ENCODE results near the gene DDR2. TPM values are rescaled to one million over a fixed set of nuclear protein-coding genes. Genes with fewer than 3 reads are reported as not detected.

Gene DDR2
- total RNA-seq, 1 experiment from 2014 or later = 0.77 TPM

DNA sequence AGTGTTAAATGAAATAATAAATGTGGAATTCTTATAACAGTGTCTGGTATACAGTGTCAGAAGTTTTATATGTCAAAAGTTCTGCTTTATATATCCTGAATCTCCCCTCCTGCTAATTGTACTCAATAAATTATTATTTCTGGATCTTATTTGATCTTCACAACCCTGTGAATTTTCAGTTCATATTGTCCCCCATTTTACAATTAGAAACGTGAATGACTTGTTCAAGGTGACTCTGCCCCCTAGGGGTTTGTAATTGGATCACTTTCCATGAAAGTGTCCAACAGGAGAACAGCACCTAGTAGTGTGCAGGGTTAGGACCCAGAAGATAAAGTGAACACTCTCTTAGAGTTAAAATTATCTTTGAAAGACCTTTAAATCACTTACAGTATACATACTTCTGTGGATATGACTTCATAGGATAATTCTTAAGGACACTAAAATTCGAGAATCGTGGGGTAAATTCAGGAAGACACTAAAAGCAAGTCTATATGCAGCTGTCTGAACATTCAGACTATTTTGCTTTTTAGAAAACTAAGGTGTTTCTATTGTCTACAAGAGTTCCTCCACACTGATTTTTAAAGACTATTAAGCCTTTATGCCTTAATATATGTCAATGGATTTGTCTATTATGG lies 4.5 kb upstream of the DDR2 start:
- no peak overlapping the region for H3K9ac ChIP-seq (ENCODE audit: low read length)
- POLR2A ChIA-PET (ENCODE audit: unreplicated experiment) = no interaction called here
- H2AFZ ChIP-seq (ENCODE audit: low read length) = peak overlapping the region; percentile 16; the same call in 1 of the 2 replicates
- H3K4me1 ChIP-seq (ENCODE audit: insufficient read depth, low read length) = no peaks in the 10 kb centered on the region
- H3K9me3 ChIP-seq (ENCODE audit: low read length) = no peaks in the 10 kb centered on the region
- H3F3A ChIP-seq (ENCODE audit: low read length, unreplicated experiment) = no peaks in the 10 kb centered on the region
- no peak overlapping the region for H3K4me3 ChIP-seq (ENCODE audit: low read length)
- no peaks in the 10 kb centered on the region for H3K9me2 ChIP-seq (replicated peaks; ENCODE audit: low read length)
- no peaks in the 10 kb centered on the region for H3K36me3 ChIP-seq (ENCODE audit: low read depth, low read length)
- peak; percentile 75 for ATAC-seq
- no TSS peak for BruUV-seq (replicated peaks)
- TF ChIP-seq, protein P1, sequence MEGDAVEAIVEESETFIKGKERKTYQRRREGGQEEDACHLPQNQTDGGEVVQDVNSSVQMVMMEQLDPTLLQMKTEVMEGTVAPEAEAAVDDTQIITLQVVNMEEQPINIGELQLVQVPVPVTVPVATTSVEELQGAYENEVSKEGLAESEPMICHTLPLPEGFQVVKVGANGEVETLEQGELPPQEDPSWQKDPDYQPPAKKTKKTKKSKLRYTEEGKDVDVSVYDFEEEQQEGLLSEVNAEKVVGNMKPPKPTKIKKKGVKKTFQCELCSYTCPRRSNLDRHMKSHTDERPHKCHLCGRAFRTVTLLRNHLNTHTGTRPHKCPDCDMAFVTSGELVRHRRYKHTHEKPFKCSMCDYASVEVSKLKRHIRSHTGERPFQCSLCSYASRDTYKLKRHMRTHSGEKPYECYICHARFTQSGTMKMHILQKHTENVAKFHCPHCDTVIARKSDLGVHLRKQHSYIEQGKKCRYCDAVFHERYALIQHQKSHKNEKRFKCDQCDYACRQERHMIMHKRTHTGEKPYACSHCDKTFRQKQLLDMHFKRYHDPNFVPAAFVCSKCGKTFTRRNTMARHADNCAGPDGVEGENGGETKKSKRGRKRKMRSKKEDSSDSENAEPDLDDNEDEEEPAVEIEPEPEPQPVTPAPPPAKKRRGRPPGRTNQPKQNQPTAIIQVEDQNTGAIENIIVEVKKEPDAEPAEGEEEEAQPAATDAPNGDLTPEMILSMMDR (conservative IDR thresholded peaks at IDR 0.05; ENCODE audit: low read depth, low read length) = peak; percentile 92
- TF ChIP-seq EZH2phosphoT487 (IDR thresholded peaks at IDR 0.05; ENCODE audit: borderline replicate concordance, low read length) = no peak
- H3K27me3 ChIP-seq (ENCODE audit: low read length) = no peaks in the 10 kb centered on the region
- intact Hi-C loops (cut with micrococcal nuclease) = loop anchor here (5.0 to 10.0 kb wide), 2 partner anchors 65 to 233 kb away; no protein-coding TSS in a partner anchor
- H3K79me2 ChIP-seq (ENCODE audit: low read length) = no peaks in the 10 kb centered on the region
- CTCF ChIA-PET = interaction anchor here (1.3 kb wide), 1 partner anchor 15 kb away, joined by 3 read pairs; no protein-coding TSS in a partner anchor
- no peaks in the 10 kb centered on the region for H4K20me1 ChIP-seq (ENCODE audit: low read length)
- H3K4me2 ChIP-seq (ENCODE audit: low read length) = no peak overlapping the region
- no peak overlapping the region for H3K27ac ChIP-seq (ENCODE audit: low read length)
- peak; percentile 70 for DNase-seq

- ATAC-seq (no peak), DNase-seq (no peak)
- Histone ChIP-seq H3K27me3 (ENCODE audit: low read length) (no peaks in the 10 kb centered on the region), H3K36me3 (ENCODE audit: low read depth, low read length) (no peaks in the 10 kb centered on the region), H3F3A (ENCODE audit: low read length, unreplicated experiment) (no peaks in the 10 kb centered on the region), H2AFZ (ENCODE audit: low read length) (no peak overlapping the region), H3K4me2 (ENCODE audit: low read length) (no peak overlapping the region), H3K4me1 (ENCODE audit: insufficient read depth, low read length) (no peaks in the 10 kb centered on the region), H3K9ac (ENCODE audit: low read length) (no peak overlapping the region), H3K79me2 (ENCODE audit: low read length) (no peaks in the 10 kb centered on the region), H3K27ac (ENCODE audit: low read length) (no peak overlapping the region), H3K9me2 (replicated peaks; ENCODE audit: low read length) (no peaks in the 10 kb centered on the region), H4K20me1 (ENCODE audit: low read length) (no peaks in the 10 kb centered on the region), H3K4me3 (ENCODE audit: low read length) (no peak overlapping the region), H3K9me3 (ENCODE audit: low read length) (no peaks in the 10 kb centered on the region)
- ChIA-PET CTCF (interaction anchor here (1.3 kb wide), 1 partner anchor 16 kb away, joined by 3 read pairs; no protein-coding TSS in a partner anchor), POLR2A (ENCODE audit: unreplicated experiment) (interaction anchor here (0.6 kb wide), 1 partner anchor 10 kb away, joined by 5 read pairs; no protein-coding TSS in a partner anchor)
- intact Hi-C loops (cut with micrococcal nuclease) = loop anchor here (5.0 to 10.0 kb wide), 2 partner anchors 63 to 234 kb away; no protein-coding TSS in a partner anchor
- TF ChIP-seq, protein P1 (conservative IDR thresholded peaks at IDR 0.05; ENCODE audit: low read depth, low read length) = no peak
- no peak for TF ChIP-seq EZH2 (IDR thresholded peaks at IDR 0.05; ENCODE audit: low read length, unreplicated experiment)
- no peak for TF ChIP-seq EZH2phosphoT487 (IDR thresholded peaks at IDR 0.05; ENCODE audit: borderline replicate concordance, low read length)
- BruUV-seq (replicated peaks) = no TSS peak
Measured at GRCh38 chr1:162629077-162629627, 3.1 kb upstream of the DDR2 start.

GRCh38 chr1:162629651-162630050 lies 2.6 kb upstream of the DDR2 start:
- Histone ChIP-seq H3K4me2 (ENCODE audit: low read length) (no peak overlapping the region), H3K27me3 (ENCODE audit: low read length) (no peaks in the 10 kb centered on the region), H3K9ac (ENCODE audit: low read length) (no peak overlapping the region), H3K79me2 (ENCODE audit: low read length) (no peaks in the 10 kb centered on the region), H2AFZ (ENCODE audit: low read length) (no peak overlapping the region), H3F3A (ENCODE audit: low read length, unreplicated experiment) (no peaks in the 10 kb centered on the region), H4K20me1 (ENCODE audit: low read length) (no peaks in the 10 kb centered on the region), H3K9me2 (replicated peaks; ENCODE audit: low read length) (no peaks in the 10 kb centered on the region), H3K4me3 (ENCODE audit: low read length) (no peak overlapping the region), H3K4me1 (ENCODE audit: insufficient read depth, low read length) (no peaks in the 10 kb centered on the region), H3K36me3 (ENCODE audit: low read depth, low read length) (no peaks in the 10 kb centered on the region), H3K9me3 (ENCODE audit: low read length) (no peaks in the 10 kb centered on the region), H3K27ac (ENCODE audit: low read length) (no peak overlapping the region)
- CTCF ChIA-PET = no interaction called here
- DNase-seq (no peak), ATAC-seq (no peak)
- no peak for TF ChIP-seq EZH2phosphoT487 (IDR thresholded peaks at IDR 0.05; ENCODE audit: borderline replicate concordance, low read length)
- POLR2A ChIA-PET (ENCODE audit: unreplicated experiment) = interaction anchor here (0.6 kb wide), 1 partner anchor 11 kb away, joined by 5 read pairs; no protein-coding TSS in a partner anchor
- BruUV-seq (replicated peaks) = no TSS peak
- intact Hi-C loops (cut with micrococcal nuclease) = loop anchor here (5.0 to 10.0 kb wide), 2 partner anchors 63 to 235 kb away; no protein-coding TSS in a partner anchor

All from PC-3 (cell line).